H1 (cell line): ENCODE measurements around the gene JAKMIP1. TPM values are rescaled to one million over a fixed set of nuclear protein-coding genes. Genes with fewer than 3 reads are reported as not detected.

Experiments used
- RAD21 ChIP-seq, 2 experiments: IDR thresholded peaks in 1 of 2; conservative IDR thresholded peaks in 1 of 2; 2 replicates each; pipeline ENCODE4 v1.6.1; 2011; ENCODE audit warnings: low read depth in 2 of 2, low read length in 2 of 2, improper control_type of control experiment in 1 of 2, inconsistent platforms in 1 of 2, mild to moderate bottlenecking in 1 of 2, moderate library complexity in 1 of 2
- polyA plus RNA-seq, 7 experiments: library from polyadenylated mRNA; depleted of rRNA in 3 of 7; stranded (reverse) in 5 of 7; unstranded in 2 of 7; fragments of >200 nt in 5 of 7; fragments of 200-250 nt in 2 of 7; gene quantifications; 1 replicate in 5 of 7; 2 replicates in 1 of 7; 4 replicates in 1 of 7; pipeline versions ENCODE4 v1.2.1 to v1.2.3, GENCODE V29; 2011 to 2013; ENCODE audit warnings: missing spikeins in 2 of 7, mixed read lengths in 2 of 7
- total RNA-seq: library from RNA; stranded (reverse); fragmentation: NEBNext Ultra II Directional; extraction: Animal tissue kit (Norgen Biotek cat#: 25700); gene quantifications from 2 replicates; pipeline ENCODE4 v1.2.1, GENCODE V29; 2021
- TF ChIP-seq, protein P1 (sequence below): IDR thresholded peaks from 2 replicates; pipeline ENCODE4 v1.6.1; 2012; ENCODE audit warnings: low read length, inconsistent platforms

Gene JAKMIP1
- total and polyA plus RNA-seq, 2 of the 8 experiments (the other 6 are each of a cell fraction or from before 2014, with no cell fraction given): 2.5 to 4.4 TPM

GRCh38 chr4:6031846-6032245 lies 168.5 kb downstream of the JAKMIP1 start (continued):
- no peak for TF ChIP-seq RAD21 (IDR thresholded peaks at IDR 0.05 in 1 of 2, conservative IDR thresholded peaks at IDR 0.05 in 1 of 2; ENCODE audit: low read depth in 2 of 2, low read length in 2 of 2)
- TF ChIP-seq, protein P1, sequence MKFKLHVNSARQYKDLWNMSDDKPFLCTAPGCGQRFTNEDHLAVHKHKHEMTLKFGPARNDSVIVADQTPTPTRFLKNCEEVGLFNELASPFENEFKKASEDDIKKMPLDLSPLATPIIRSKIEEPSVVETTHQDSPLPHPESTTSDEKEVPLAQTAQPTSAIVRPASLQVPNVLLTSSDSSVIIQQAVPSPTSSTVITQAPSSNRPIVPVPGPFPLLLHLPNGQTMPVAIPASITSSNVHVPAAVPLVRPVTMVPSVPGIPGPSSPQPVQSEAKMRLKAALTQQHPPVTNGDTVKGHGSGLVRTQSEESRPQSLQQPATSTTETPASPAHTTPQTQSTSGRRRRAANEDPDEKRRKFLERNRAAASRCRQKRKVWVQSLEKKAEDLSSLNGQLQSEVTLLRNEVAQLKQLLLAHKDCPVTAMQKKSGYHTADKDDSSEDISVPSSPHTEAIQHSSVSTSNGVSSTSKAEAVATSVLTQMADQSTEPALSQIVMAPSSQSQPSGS: no peak
- TF ChIP-seq, all 59 proteins: peak for 0
